ENCODE data around the gene ZNF526. TPM values are rescaled to one million over a fixed set of nuclear protein-coding genes. Genes with fewer than 3 reads are reported as not detected.

ZNF526 gene
- total RNA-seq, 1 experiment from 2014 or later = 21.3 TPM

DNA sequence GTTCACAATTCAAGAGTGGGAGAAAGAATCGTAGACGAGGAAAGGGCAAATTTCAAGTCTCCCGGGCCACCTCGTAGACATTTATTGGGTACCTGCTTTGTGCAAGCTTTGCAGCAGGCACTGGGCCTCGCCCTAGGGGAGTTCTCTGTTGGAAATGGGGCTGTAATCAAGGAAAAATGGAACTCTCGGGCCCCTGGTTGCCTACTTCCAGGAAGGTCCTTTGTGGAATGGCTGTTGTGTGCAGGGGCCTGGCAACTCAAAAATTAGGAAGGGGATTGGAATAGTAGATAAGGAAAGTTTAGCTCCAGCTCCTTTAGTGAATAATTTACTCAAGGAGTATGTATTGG lies 612 bp downstream of the ZNF526 start:
- TF ChIP-seq EZH2 (IDR thresholded peaks at IDR 0.05; ENCODE audit: borderline replicate concordance, low read depth, low read length, poor library complexity, severe bottlenecking) = no peak
- TF ChIP-seq, protein P1, sequence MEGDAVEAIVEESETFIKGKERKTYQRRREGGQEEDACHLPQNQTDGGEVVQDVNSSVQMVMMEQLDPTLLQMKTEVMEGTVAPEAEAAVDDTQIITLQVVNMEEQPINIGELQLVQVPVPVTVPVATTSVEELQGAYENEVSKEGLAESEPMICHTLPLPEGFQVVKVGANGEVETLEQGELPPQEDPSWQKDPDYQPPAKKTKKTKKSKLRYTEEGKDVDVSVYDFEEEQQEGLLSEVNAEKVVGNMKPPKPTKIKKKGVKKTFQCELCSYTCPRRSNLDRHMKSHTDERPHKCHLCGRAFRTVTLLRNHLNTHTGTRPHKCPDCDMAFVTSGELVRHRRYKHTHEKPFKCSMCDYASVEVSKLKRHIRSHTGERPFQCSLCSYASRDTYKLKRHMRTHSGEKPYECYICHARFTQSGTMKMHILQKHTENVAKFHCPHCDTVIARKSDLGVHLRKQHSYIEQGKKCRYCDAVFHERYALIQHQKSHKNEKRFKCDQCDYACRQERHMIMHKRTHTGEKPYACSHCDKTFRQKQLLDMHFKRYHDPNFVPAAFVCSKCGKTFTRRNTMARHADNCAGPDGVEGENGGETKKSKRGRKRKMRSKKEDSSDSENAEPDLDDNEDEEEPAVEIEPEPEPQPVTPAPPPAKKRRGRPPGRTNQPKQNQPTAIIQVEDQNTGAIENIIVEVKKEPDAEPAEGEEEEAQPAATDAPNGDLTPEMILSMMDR (conservative IDR thresholded peaks at IDR 0.05; ENCODE audit: low read depth, low read length) = no peak
- Histone ChIP-seq H3K36me3 (ENCODE audit: insufficient read depth, low read length, poor library complexity, severe bottlenecking) (peaks cover 18% of the 10 kb centered on the region), H3K27ac (ENCODE audit: low read depth, low read length, poor library complexity, severe bottlenecking) (peak overlapping the region; percentile 77), H3K27me3 (replicated peaks; ENCODE audit: insufficient read depth, low read depth, low read length, poor library complexity) (no peaks in the 10 kb centered on the region), H3K4me1 (ENCODE audit: insufficient read depth, low read length, poor library complexity, severe bottlenecking) (peaks cover 31% of the 10 kb centered on the region), H3K9me3 (ENCODE audit: low read depth, low read length, poor library complexity, severe bottlenecking) (no peaks in the 10 kb centered on the region), H3K4me3 (ENCODE audit: low read depth, low read length, poor library complexity, severe bottlenecking) (peak overlapping the region; percentile 87)
- intact Hi-C loops (cut with micrococcal nuclease; ENCODE audit: unreplicated experiment) = no loop called here
- ChIA-PET CTCF (interaction anchor here (0.6 kb wide), 1 partner anchor 214 kb away, joined by 6 read pairs; no protein-coding TSS in a partner anchor), POLR2A (ENCODE audit: low non-redundant PET) (interaction anchor here (0.5 to 0.6 kb wide), 2 partner anchors 44 to 47 kb away, joined by 3 to 6 read pairs; no protein-coding TSS in a partner anchor)
- DNase-seq (ENCODE audit: low spot score) = no peak
- BruUV-seq (replicated peaks) = no TSS peak

DNA sequence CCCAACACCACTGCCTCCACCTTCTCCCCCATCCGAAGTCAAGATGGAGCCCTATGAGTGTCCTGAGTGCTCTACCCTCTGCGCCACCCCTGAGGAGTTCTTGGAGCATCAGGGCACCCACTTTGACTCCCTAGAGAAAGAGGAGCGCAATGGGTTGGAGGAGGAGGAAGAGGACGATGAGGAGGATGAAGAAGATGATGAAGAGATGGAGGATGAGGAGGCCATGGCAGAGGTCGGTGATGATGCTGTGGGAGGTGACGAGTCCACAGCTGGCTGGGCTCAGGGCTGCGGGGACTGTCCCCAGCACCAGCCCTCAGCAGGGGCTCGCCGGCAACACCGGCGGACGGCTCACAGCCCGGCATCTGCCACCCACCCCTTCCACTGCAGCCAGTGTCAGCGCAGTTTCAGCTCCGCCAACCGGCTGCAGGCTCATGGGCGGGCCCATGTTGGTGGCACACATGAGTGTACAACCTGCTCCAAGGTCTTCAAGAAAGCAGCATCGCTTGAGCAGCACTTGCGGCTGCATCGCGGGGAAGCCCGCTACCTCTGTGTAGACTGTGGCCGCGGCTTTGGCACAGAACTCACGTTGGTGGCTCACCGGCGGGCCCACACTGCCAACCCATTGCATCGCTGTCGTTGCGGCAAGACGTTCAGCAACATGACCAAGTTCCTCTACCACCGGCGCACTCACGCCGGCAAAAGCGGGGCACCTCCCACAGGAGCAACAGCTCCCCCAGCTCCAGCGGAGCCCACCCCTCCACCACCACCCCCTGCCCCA lies 5.0 kb downstream of the ZNF526 start:
- ChIA-PET CTCF (no interaction called here), POLR2A (ENCODE audit: low non-redundant PET) (no interaction called here)
- intact Hi-C loops (cut with micrococcal nuclease; ENCODE audit: unreplicated experiment) = no loop called here
- Histone ChIP-seq H3K27me3 (replicated peaks; ENCODE audit: insufficient read depth, low read depth, low read length, poor library complexity) (no peaks in the 10 kb centered on the region), H3K36me3 (ENCODE audit: insufficient read depth, low read length, poor library complexity, severe bottlenecking) (peaks cover 55% of the 10 kb centered on the region), H3K27ac (ENCODE audit: low read depth, low read length, poor library complexity, severe bottlenecking) (no peak overlapping the region), H3K4me3 (ENCODE audit: low read depth, low read length, poor library complexity, severe bottlenecking) (no peak overlapping the region), H3K9me3 (ENCODE audit: low read depth, low read length, poor library complexity, severe bottlenecking) (no peaks in the 10 kb centered on the region), H3K4me1 (ENCODE audit: insufficient read depth, low read length, poor library complexity, severe bottlenecking) (peaks cover 8% of the 10 kb centered on the region)
- BruUV-seq (replicated peaks) = no TSS peak
- DNase-seq (ENCODE audit: low spot score) = no peak
- TF ChIP-seq EZH2 (IDR thresholded peaks at IDR 0.05; ENCODE audit: borderline replicate concordance, low read depth, low read length, poor library complexity, severe bottlenecking) = no peak
- TF ChIP-seq, protein P1 (conservative IDR thresholded peaks at IDR 0.05; ENCODE audit: low read depth, low read length) = no peak

DNA sequence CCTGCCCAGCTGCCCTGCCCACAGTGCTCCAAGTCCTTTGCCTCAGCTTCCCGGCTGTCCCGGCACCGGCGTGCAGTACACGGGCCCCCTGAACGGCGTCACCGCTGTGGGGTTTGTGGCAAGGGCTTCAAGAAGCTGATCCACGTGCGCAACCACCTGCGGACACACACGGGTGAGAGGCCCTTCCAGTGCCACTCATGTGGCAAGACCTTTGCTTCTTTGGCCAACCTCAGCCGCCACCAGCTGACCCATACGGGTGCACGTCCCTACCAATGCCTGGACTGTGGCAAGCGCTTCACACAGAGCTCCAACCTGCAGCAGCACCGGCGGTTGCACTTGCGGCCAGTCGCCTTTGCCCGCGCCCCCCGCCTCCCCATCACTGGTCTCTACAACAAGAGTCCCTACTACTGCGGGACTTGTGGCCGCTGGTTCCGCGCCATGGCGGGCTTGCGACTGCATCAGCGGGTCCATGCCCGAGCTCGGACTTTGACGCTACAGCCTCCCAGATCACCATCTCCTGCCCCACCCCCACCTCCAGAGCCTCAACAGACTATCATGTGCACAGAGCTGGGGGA lies 5.7 kb downstream of the ZNF526 start:
- DNase-seq (ENCODE audit: low spot score) = no peak
- peaks cover 7% of the 10 kb centered on the region for H3K4me1 ChIP-seq (ENCODE audit: insufficient read depth, low read length, poor library complexity, severe bottlenecking)
- ChIA-PET CTCF (no interaction called here), POLR2A (ENCODE audit: low non-redundant PET) (no interaction called here)
- BruUV-seq (replicated peaks) = no TSS peak
- no peaks in the 10 kb centered on the region for H3K9me3 ChIP-seq (ENCODE audit: low read depth, low read length, poor library complexity, severe bottlenecking)
- H3K27ac ChIP-seq (ENCODE audit: low read depth, low read length, poor library complexity, severe bottlenecking) = no peak overlapping the region
- no peak overlapping the region for H3K4me3 ChIP-seq (ENCODE audit: low read depth, low read length, poor library complexity, severe bottlenecking)
- no peak for TF ChIP-seq EZH2 (IDR thresholded peaks at IDR 0.05; ENCODE audit: borderline replicate concordance, low read depth, low read length, poor library complexity, severe bottlenecking)
- TF ChIP-seq, protein P1 (conservative IDR thresholded peaks at IDR 0.05; ENCODE audit: low read depth, low read length) = no peak
- intact Hi-C loops (cut with micrococcal nuclease; ENCODE audit: unreplicated experiment) = no loop called here
- H3K27me3 ChIP-seq (replicated peaks; ENCODE audit: insufficient read depth, low read depth, low read length, poor library complexity) = no peaks in the 10 kb centered on the region
- peaks cover 58% of the 10 kb centered on the region for H3K36me3 ChIP-seq (ENCODE audit: insufficient read depth, low read length, poor library complexity, severe bottlenecking)

Measured in A673 (cell line).